GM04504 (cell line): ENCODE measurements around the gene SLCO1B1.

Source experiments
- DNase-seq: peaks from one replicate; pipeline ENCODE4 v3.0.0-alpha.2; 2012; ENCODE audit warnings: low read depth

The SLCO1B1 gene

DNA sequence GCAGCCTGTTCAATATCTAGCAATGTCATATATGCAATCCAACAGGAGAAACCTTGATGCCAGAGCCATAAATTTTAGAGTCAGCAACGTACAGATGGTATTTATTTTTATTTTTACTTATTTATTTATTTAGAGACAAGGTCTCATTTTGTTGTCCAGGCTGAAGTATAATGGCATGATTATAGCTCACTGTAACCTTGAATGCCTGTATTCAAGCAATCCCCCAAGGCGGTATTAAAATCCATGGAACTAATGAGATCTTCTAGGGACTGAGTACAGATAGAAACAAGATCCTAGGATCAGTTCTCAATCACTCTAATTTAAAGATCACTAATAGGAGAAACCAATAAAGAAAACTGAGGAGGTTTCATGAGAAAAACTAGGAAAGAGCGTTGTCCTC, 89.3 kb downstream of the SLCO1B1 start:
- DNase-seq = no peak

GRCh38 chr12:21221072-21221471, 90.1 kb downstream of the SLCO1B1 start:
- no peak for DNase-seq

GRCh38 chr12:21221778-21222177, 90.8 kb downstream of the SLCO1B1 start:
- no peak for DNase-seq

DNA sequence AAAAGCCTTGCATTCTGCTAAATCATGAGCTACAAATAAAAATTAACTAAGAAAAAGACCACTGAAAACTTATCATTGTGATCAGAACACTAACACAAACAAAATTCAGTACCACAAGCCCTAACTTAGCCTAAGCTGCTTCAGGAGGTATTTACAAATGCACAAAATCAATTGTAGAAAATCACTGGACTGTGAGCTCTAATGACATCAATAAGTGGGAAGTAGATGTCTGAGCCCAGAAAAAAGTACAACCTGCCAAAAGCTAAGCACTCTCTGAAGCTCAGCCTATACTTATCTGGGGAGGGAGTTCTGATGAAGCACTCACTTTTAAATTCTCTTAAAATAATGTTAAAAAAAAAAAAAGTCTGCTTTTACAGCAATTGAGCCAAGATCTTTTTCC, 92.9 kb downstream of the SLCO1B1 start:
- no peak for DNase-seq

GRCh38 chr12:21234395-21234794, 103.4 kb downstream of the SLCO1B1 start:
- no peak for DNase-seq

DNA sequence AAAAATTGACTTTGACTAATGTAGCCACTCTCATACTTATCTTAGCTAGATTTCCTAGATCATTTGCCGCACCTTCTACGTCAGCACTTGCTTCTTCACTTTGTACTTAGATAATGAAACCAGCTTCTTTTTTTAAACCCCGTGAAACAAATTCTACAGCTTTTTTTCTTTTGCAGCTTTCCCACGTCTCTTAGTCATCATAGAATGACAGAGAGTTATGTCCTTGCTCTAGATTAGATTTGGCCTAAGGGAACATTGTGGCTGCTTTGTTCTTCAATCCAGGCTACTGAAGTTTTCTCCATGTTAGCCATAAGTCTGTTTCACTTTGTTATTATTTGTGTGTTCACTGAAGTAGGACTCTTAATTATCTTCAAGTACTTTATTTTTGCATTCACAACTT, 108.9 kb downstream of the SLCO1B1 start:
- no peak for DNase-seq

DNA sequence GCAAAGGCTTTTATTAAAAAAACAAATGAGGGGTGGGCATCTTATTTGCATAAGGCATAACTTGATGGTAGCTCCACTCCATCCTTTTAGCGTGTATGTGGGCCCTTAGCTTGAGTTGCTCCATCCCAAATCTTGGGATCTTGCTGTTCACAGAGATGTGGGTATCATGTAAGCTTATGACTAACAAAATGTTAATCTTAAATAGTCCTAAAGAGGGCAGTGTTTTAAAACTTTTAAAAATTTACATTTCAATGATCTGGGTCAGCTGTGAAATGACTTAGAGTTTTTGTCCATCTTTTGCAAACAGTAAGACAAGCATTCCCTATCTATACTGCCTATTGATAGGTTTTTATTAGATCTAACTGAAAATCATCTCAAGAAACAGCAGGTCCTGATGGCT, 117.7 kb downstream of the SLCO1B1 start:
- DNase-seq = no peak

GRCh38 chr12:21252070-21252469, 121.1 kb downstream of the SLCO1B1 start:
- DNase-seq = no peak

DNA sequence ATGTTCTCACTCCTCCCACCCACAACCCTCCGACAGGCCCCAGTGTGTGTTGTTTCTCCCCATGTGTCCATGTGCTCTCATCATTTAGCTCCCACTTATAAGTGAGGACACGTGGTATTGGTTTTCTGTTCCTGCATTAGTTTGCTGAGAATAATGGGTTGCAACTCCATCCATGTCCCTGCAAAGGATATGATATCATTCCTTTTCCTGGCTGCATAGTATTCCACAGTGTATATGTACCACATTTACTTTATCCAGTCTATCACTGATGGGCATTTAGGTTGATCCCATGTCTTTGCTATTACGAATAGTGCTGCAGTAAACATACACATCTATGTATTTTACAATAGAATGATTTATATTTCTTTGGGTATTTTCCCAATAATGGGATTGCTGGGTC, 126.2 kb downstream of the SLCO1B1 start:
- no peak for DNase-seq

- no peak for DNase-seq
Observed at GRCh38 chr12:21264232-21264631, 133.2 kb downstream of the SLCO1B1 start.

GRCh38 chr12:21265932-21266331, 134.9 kb downstream of the SLCO1B1 start:
- DNase-seq = no peak

GRCh38 chr12:21276826-21277225, 145.8 kb downstream of the SLCO1B1 start:
- DNase-seq = no peak
